DND-41 (cell line): Measurements from ENCODE around the gene OSBPL10.
A peak's percentile ranks its signal among the peaks of the same experiment; 100 is the strongest.

Experiments
- ATAC-seq: fragments of 200-7000 bp; cut with Tn5 transposase; 3 replicates; pipeline ENCODE4 v1.9.1; 2021; ENCODE audit warnings: low read depth; ENCODE audit not compliant: insufficient read depth
- DNase-seq: peaks from one replicate; pipeline ENCODE4 v3.0.0-alpha.2; 2020
- H2AFZ ChIP-seq: 2 replicates; pipeline ENCODE4 v1.6.0; 2012; ENCODE audit warnings: low read depth, low read length
- H3K27ac ChIP-seq: 2 replicates; pipeline ENCODE4 v1.5.1; 2012; ENCODE audit warnings: low read length, inconsistent platforms
- H3K27me3 ChIP-seq: fragments of 200-600 bp; sonication (generic); 2 replicates; pipeline ENCODE4 v1.6.0; 2012; ENCODE audit warnings: low read length, mild to moderate bottlenecking, inconsistent platforms; ENCODE audit not compliant: insufficient read depth, poor library complexity
- H3K36me3 ChIP-seq: 2 replicates; pipeline ENCODE4 v1.5.1; 2012; ENCODE audit warnings: low read length, inconsistent platforms; ENCODE audit not compliant: insufficient read depth
- H3K4me1 ChIP-seq: 2 replicates; pipeline ENCODE4 v1.5.1; 2012; ENCODE audit warnings: mild to moderate bottlenecking, low read length; ENCODE audit not compliant: insufficient read depth
- H3K4me2 ChIP-seq: 2 replicates; pipeline ENCODE4 v1.6.0; 2012; ENCODE audit warnings: mild to moderate bottlenecking, moderate library complexity, low read length, inconsistent platforms; ENCODE audit not compliant: insufficient read depth
- H3K4me3 ChIP-seq, 2 experiments: fragments of 200-600 bp in 1 of 2; shearing (Covaris generic) in 1 of 2; 2 replicates each; pipeline ENCODE4 v1.5.1; 2012 to 2016; ENCODE audit warnings: inconsistent platforms in 2 of 2, low read length in 2 of 2, mild to moderate bottlenecking in 2 of 2, low read depth in 1 of 2, moderate library complexity in 1 of 2
- H3K79me2 ChIP-seq: 2 replicates; pipeline ENCODE4 v1.6.0; 2012; ENCODE audit warnings: low read length, inconsistent platforms; ENCODE audit not compliant: insufficient read depth
- H3K9ac ChIP-seq: 2 replicates; pipeline ENCODE4 v1.6.0; 2012; ENCODE audit warnings: low read depth, mild to moderate bottlenecking, inconsistent platforms, low read length, moderate library complexity
- H3K9me3 ChIP-seq: 2 replicates; pipeline ENCODE4 v1.5.1; 2012; ENCODE audit warnings: low read length, moderate library complexity, mild to moderate bottlenecking, inconsistent platforms; ENCODE audit not compliant: insufficient read depth, severe bottlenecking
- H4K20me1 ChIP-seq: 2 replicates; pipeline ENCODE4 v1.6.0; 2012; ENCODE audit warnings: low read length; ENCODE audit not compliant: insufficient read depth
- CTCF ChIP-seq: IDR thresholded peaks from 2 replicates; pipeline ENCODE4 v1.5.1; 2012; ENCODE audit warnings: borderline replicate concordance, low read length, moderate library complexity, mild to moderate bottlenecking; ENCODE audit not compliant: poor library complexity, severe bottlenecking; ENCODE audit errors: extremely low read depth
- EZH2 ChIP-seq: IDR thresholded peaks from 3 replicates; pipeline ENCODE4 v1.6.1; 2012; ENCODE audit warnings: borderline replicate concordance, low read depth, mild to moderate bottlenecking, moderate library complexity, low read length, inconsistent platforms; ENCODE audit not compliant: severe bottlenecking

The OSBPL10 gene

GRCh38 chr3:31967592-31967991, 13.5 kb downstream of the OSBPL10 start:
- H3K27ac ChIP-seq: no peak overlapping the region

GRCh38 chr3:31966978-31967591, 14.0 kb downstream of the OSBPL10 start:
- Histone ChIP-seq H2AFZ (no peak overlapping the region), H3K9me3 (no peaks in the 10 kb centered on the region), H3K79me2 (no peaks in the 10 kb centered on the region), H3K4me2 (no peak overlapping the region), H3K4me3 (no peak overlapping the region), H3K27me3 (no peaks in the 10 kb centered on the region), H3K9ac (no peak overlapping the region), H3K4me1 (peaks cover 10% of the 10 kb centered on the region), H3K36me3 (no peaks in the 10 kb centered on the region), H3K27ac (no peak overlapping the region), H4K20me1 (no peaks in the 10 kb centered on the region)
- DNase-seq (no peak), ATAC-seq (no peak)
- TF ChIP-seq EZH2 (no peak), CTCF (no peak)

More at GRCh38 chr3:31967592-31967991, 13.5 kb downstream of the OSBPL10 start:
- Histone ChIP-seq H3K36me3 (no peaks in the 10 kb centered on the region), H2AFZ (no peak overlapping the region), H3K4me2 (no peak overlapping the region), H3K9ac (no peak overlapping the region), H4K20me1 (no peaks in the 10 kb centered on the region), H3K4me3 (no peak overlapping the region), H3K4me1 (peaks cover 7% of the 10 kb centered on the region), H3K27me3 (no peaks in the 10 kb centered on the region), H3K9me3 (no peaks in the 10 kb centered on the region), H3K79me2 (no peaks in the 10 kb centered on the region)
- ATAC-seq (no peak), DNase-seq (no peak)
- no peak for TF ChIP-seq EZH2
- no peak for TF ChIP-seq CTCF

- no peaks in the 10 kb centered on the region for H3K36me3 ChIP-seq
- H3K4me1 ChIP-seq: peaks cover 26% of the 10 kb centered on the region
- no peak for TF ChIP-seq EZH2
- no peak for TF ChIP-seq CTCF
- no peaks in the 10 kb centered on the region for H3K79me2 ChIP-seq
- H3K9ac ChIP-seq: no peak overlapping the region
- H2AFZ ChIP-seq: no peak overlapping the region
- no peak overlapping the region for H3K4me2 ChIP-seq
- H3K27me3 ChIP-seq: no peaks in the 10 kb centered on the region
- ATAC-seq (peak; percentile 64), DNase-seq (no peak)
- no peak overlapping the region for H3K4me3 ChIP-seq
- H3K9me3 ChIP-seq: no peaks in the 10 kb centered on the region
- no peaks in the 10 kb centered on the region for H4K20me1 ChIP-seq
- no peak overlapping the region for H3K27ac ChIP-seq
These were observed 18.3 kb downstream of the OSBPL10 start for GRCh38 chr3:31962801-31963205.
